Stomach (tissue), 4 donors: ENCODE data around the gene MCC.

Source experiments
- POLR2A ChIP-seq, 4 donors: fragments of 450-650 bp; IDR thresholded peaks; one replicate each; pipeline ENCODE4 v1.6.1; 2016; ENCODE audit warnings: antibody characterized with exemption in 4 of 4, control low read depth in 2 of 4, mild to moderate bottlenecking in 1 of 4, moderate library complexity in 1 of 4
- POLR2AphosphoS5 ChIP-seq, 3 donors: sonication (generic); formaldehyde crosslinking; IDR thresholded peaks; one replicate each; pipeline ENCODE4 v1.6.1; 2016; ENCODE audit warnings: antibody characterized with exemption in 3 of 3
- TF ChIP-seq, protein P1 (sequence below), 7 experiments: fragments of 450-650 bp in 4 of 7; fragments of 200-600 bp in 3 of 7; sonication (generic) in 3 of 7; IDR thresholded peaks; one replicate each; pipeline ENCODE4 v1.5.1; 2016 to 2019; ENCODE audit warnings: antibody characterized with exemption in 7 of 7, control low read depth in 2 of 7, mild to moderate bottlenecking in 1 of 7

DNA sequence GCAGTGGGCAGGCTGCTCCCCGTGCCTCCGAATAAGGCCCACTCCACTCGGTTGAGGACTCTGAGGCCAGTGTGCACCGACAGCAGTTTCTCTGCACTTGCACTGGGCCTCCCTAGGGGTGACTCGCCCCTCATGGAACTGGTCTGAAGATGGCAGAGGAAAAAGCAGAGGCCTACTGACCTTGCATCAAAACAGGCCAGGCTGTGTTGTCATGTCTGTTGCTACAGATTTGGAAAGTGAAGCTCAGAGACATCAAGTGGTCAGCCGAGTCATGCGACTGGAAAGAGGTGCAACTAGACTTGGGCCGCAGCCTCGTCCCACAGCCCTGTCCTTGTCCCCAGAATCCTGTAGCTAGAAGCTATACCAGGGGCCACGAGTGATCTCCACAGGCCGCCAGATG, 433.4 kb downstream of the MCC start:
- TF ChIP-seq, protein P1, sequence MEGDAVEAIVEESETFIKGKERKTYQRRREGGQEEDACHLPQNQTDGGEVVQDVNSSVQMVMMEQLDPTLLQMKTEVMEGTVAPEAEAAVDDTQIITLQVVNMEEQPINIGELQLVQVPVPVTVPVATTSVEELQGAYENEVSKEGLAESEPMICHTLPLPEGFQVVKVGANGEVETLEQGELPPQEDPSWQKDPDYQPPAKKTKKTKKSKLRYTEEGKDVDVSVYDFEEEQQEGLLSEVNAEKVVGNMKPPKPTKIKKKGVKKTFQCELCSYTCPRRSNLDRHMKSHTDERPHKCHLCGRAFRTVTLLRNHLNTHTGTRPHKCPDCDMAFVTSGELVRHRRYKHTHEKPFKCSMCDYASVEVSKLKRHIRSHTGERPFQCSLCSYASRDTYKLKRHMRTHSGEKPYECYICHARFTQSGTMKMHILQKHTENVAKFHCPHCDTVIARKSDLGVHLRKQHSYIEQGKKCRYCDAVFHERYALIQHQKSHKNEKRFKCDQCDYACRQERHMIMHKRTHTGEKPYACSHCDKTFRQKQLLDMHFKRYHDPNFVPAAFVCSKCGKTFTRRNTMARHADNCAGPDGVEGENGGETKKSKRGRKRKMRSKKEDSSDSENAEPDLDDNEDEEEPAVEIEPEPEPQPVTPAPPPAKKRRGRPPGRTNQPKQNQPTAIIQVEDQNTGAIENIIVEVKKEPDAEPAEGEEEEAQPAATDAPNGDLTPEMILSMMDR (IDR thresholded peaks at IDR 0.05), result no peak
- TF ChIP-seq POLR2A (IDR thresholded peaks at IDR 0.05), result no peak
- TF ChIP-seq POLR2AphosphoS5 (IDR thresholded peaks at IDR 0.05), result no peak
